HepG2 (cell line): ENCODE data around the gene UBTF. TPM values are rescaled to one million over a fixed set of nuclear protein-coding genes. Genes with fewer than 3 reads are reported as not detected.

Experiments
- GABPB1 ChIP-seq: IDR thresholded peaks from 2 replicates; pipeline ENCODE4 v1.6.1; 2016; ENCODE audit warnings: mild to moderate bottlenecking, missing genetic modification reagents, moderate library complexity, missing compliant biosample characterization
- HNF4G ChIP-seq, 2 experiments: sonication (generic) in 1 of 2; formaldehyde crosslinking in 1 of 2; IDR thresholded peaks; 2 replicates each; pipeline versions ENCODE4 v1.4.0 to v1.6.1; 2011 to 2020; ENCODE audit warnings: borderline replicate concordance in 2 of 2, low read depth in 2 of 2, mild to moderate bottlenecking in 2 of 2, low read length in 1 of 2, missing genetic modification reagents in 1 of 2, moderate library complexity in 1 of 2
- HOXA3 ChIP-seq: sonication (generic); formaldehyde crosslinking; IDR thresholded peaks from 2 replicates; pipeline ENCODE4 v1.5.0; 2020; ENCODE audit warnings: missing genetic modification reagents
- ZNF234 ChIP-seq: sonication (generic); formaldehyde crosslinking; conservative IDR thresholded peaks from 2 replicates; pipeline ENCODE4 v1.5.1; 2020; ENCODE audit warnings: mild to moderate bottlenecking, missing genetic modification reagents
- polyA plus RNA-seq, 8 experiments: library from polyadenylated mRNA; depleted of rRNA in 3 of 8; stranded (reverse) in 7 of 8; unstranded in 1 of 8; fragments of >200 nt; fragmentation: Illumina TruSeq in 4 of 8; extraction: Trizol in 4 of 8; gene quantifications; 2 replicates each; pipeline versions ENCODE4 v1.2.1 to v1.2.3, GENCODE V29; 2011 to 2016; ENCODE audit warnings: low read depth in 4 of 8, missing spikeins in 1 of 8, mixed read lengths in 1 of 8; ENCODE audit not compliant: insufficient read depth in 1 of 8
- total RNA-seq, 5 experiments: library from RNA; depleted of rRNA; stranded (reverse); fragments of >200 nt; fragmentation: Illumina TruSeq; extraction: Trizol; gene quantifications; 2 replicates each; pipeline ENCODE4 v1.2.3, GENCODE V29; 2016; ENCODE audit warnings: low read depth in 1 of 5
- TF ChIP-seq, protein P1 (sequence below): sonication (generic); formaldehyde crosslinking; IDR thresholded peaks from 2 replicates; pipeline ENCODE4 v1.8.0; 2022; ENCODE audit warnings: mild to moderate bottlenecking, missing genetic modification reagents, moderate library complexity
- TF ChIP-seq, protein P2 (sequence below): sonication (generic); formaldehyde crosslinking; IDR thresholded peaks from 2 replicates; pipeline ENCODE4 v1.4.0; 2020; ENCODE audit warnings: missing genetic modification reagents
- TF ChIP-seq, protein P3 (sequence below): sonication (generic); formaldehyde crosslinking; IDR thresholded peaks from 2 replicates; pipeline ENCODE4 v1.9.0; 2022; ENCODE audit warnings: low read depth, missing genetic modification reagents
- TF ChIP-seq, protein P4 (sequence below): sonication (generic); formaldehyde crosslinking; IDR thresholded peaks from 2 replicates; pipeline ENCODE4 v1.4.0; 2020; ENCODE audit warnings: missing genetic modification reagents, low read depth, mild to moderate bottlenecking, borderline replicate concordance
- TF ChIP-seq, protein P5 (sequence below): sonication (generic); formaldehyde crosslinking; IDR thresholded peaks from 2 replicates; pipeline ENCODE4 v1.5.0; 2020; ENCODE audit warnings: mild to moderate bottlenecking, missing genetic modification reagents, borderline replicate concordance
- TF ChIP-seq, protein P6 (sequence below): sonication (generic); formaldehyde crosslinking; IDR thresholded peaks from 2 replicates; pipeline ENCODE4 v1.5.0; 2020; ENCODE audit warnings: mild to moderate bottlenecking, missing genetic modification reagents

UBTF gene
- total and polyA plus RNA-seq, 2 of the 13 experiments (the other 11 are each of a cell fraction or from before 2014, with no cell fraction given), result 15.2 to 60.9 TPM

DNA sequence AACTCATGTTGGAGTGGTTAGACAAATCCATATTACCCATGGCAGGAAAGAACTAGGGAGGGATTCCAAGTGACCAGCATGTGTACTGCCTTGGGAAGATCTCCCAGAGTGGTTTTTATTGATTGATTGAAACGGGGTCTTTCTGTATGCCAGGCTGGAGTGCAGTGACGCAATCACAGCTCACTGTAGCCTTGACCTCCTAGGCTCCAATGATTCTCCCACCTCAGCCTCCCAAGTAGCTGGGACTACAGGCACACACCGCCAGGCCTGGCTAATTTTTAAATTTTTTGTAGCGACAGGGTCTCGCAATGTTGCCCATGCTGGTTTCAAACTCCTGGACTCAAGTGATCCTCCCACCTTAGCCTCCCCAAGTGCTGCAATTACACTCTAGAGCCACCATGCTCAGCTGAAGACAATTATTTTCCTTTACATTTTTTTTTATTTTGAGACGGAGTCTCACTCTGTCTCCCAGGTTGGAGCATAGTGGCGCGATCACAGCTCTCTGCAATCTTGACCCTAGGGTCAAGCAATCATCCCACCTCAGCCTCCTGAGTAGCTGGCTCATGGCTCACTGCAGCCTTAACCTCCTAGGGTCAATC lies 35.2 kb downstream of the UBTF start (continued):
- TF ChIP-seq, protein P1, sequence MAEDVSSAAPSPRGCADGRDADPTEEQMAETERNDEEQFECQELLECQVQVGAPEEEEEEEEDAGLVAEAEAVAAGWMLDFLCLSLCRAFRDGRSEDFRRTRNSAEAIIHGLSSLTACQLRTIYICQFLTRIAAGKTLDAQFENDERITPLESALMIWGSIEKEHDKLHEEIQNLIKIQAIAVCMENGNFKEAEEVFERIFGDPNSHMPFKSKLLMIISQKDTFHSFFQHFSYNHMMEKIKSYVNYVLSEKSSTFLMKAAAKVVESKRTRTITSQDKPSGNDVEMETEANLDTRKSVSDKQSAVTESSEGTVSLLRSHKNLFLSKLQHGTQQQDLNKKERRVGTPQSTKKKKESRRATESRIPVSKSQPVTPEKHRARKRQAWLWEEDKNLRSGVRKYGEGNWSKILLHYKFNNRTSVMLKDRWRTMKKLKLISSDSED (CRISPR knock-in tag), result no peak
- TF ChIP-seq HNF4G (IDR thresholded peaks at IDR 0.05; ENCODE audit: borderline replicate concordance, low read depth, low read length) (peak; percentile 18; the same call in 1 of the 2 replicates), HNF4G (CRISPR knock-in tag; IDR thresholded peaks at IDR 0.05; ENCODE audit: borderline replicate concordance, low read depth) (no peak), ZNF234 (CRISPR knock-in tag) (no peak), GABPB1 (CRISPR knock-in tag) (peak; percentile 24; the same call in 1 of the 2 replicates), HOXA3 (CRISPR knock-in tag) (peak; percentile 50; the same call in 1 of the 2 replicates)
- TF ChIP-seq, protein P2, sequence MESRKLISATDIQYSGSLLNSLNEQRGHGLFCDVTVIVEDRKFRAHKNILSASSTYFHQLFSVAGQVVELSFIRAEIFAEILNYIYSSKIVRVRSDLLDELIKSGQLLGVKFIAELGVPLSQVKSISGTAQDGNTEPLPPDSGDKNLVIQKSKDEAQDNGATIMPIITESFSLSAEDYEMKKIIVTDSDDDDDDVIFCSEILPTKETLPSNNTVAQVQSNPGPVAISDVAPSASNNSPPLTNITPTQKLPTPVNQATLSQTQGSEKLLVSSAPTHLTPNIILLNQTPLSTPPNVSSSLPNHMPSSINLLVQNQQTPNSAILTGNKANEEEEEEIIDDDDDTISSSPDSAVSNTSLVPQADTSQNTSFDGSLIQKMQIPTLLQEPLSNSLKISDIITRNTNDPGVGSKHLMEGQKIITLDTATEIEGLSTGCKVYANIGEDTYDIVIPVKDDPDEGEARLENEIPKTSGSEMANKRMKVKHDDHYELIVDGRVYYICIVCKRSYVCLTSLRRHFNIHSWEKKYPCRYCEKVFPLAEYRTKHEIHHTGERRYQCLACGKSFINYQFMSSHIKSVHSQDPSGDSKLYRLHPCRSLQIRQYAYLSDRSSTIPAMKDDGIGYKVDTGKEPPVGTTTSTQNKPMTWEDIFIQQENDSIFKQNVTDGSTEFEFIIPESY, result peak; percentile 80
- TF ChIP-seq, protein P3, sequence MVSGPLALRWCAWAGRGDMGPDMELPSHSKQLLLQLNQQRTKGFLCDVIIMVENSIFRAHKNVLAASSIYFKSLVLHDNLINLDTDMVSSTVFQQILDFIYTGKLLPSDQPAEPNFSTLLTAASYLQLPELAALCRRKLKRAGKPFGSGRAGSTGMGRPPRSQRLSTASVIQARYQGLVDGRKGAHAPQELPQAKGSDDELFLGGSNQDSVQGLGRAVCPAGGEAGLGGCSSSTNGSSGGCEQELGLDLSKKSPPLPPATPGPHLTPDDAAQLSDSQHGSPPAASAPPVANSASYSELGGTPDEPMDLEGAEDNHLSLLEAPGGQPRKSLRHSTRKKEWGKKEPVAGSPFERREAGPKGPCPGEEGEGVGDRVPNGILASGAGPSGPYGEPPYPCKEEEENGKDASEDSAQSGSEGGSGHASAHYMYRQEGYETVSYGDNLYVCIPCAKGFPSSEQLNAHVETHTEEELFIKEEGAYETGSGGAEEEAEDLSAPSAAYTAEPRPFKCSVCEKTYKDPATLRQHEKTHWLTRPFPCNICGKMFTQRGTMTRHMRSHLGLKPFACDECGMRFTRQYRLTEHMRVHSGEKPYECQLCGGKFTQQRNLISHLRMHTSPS (CRISPR knock-in tag), result peak; percentile 53; the same call in 1 of the 2 replicates
- TF ChIP-seq, protein P4, sequence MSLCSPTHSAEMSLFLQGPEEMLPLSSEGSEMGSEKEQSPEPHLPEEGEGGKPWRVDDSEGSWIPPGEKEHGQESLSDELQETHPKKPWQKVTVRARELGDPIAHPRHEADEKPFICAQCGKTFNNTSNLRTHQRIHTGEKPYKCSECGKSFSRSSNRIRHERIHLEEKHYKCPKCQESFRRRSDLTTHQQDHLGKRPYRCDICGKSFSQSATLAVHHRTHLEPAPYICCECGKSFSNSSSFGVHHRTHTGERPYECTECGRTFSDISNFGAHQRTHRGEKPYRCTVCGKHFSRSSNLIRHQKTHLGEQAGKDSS (CRISPR knock-in tag), result no peak
- TF ChIP-seq, protein P5, sequence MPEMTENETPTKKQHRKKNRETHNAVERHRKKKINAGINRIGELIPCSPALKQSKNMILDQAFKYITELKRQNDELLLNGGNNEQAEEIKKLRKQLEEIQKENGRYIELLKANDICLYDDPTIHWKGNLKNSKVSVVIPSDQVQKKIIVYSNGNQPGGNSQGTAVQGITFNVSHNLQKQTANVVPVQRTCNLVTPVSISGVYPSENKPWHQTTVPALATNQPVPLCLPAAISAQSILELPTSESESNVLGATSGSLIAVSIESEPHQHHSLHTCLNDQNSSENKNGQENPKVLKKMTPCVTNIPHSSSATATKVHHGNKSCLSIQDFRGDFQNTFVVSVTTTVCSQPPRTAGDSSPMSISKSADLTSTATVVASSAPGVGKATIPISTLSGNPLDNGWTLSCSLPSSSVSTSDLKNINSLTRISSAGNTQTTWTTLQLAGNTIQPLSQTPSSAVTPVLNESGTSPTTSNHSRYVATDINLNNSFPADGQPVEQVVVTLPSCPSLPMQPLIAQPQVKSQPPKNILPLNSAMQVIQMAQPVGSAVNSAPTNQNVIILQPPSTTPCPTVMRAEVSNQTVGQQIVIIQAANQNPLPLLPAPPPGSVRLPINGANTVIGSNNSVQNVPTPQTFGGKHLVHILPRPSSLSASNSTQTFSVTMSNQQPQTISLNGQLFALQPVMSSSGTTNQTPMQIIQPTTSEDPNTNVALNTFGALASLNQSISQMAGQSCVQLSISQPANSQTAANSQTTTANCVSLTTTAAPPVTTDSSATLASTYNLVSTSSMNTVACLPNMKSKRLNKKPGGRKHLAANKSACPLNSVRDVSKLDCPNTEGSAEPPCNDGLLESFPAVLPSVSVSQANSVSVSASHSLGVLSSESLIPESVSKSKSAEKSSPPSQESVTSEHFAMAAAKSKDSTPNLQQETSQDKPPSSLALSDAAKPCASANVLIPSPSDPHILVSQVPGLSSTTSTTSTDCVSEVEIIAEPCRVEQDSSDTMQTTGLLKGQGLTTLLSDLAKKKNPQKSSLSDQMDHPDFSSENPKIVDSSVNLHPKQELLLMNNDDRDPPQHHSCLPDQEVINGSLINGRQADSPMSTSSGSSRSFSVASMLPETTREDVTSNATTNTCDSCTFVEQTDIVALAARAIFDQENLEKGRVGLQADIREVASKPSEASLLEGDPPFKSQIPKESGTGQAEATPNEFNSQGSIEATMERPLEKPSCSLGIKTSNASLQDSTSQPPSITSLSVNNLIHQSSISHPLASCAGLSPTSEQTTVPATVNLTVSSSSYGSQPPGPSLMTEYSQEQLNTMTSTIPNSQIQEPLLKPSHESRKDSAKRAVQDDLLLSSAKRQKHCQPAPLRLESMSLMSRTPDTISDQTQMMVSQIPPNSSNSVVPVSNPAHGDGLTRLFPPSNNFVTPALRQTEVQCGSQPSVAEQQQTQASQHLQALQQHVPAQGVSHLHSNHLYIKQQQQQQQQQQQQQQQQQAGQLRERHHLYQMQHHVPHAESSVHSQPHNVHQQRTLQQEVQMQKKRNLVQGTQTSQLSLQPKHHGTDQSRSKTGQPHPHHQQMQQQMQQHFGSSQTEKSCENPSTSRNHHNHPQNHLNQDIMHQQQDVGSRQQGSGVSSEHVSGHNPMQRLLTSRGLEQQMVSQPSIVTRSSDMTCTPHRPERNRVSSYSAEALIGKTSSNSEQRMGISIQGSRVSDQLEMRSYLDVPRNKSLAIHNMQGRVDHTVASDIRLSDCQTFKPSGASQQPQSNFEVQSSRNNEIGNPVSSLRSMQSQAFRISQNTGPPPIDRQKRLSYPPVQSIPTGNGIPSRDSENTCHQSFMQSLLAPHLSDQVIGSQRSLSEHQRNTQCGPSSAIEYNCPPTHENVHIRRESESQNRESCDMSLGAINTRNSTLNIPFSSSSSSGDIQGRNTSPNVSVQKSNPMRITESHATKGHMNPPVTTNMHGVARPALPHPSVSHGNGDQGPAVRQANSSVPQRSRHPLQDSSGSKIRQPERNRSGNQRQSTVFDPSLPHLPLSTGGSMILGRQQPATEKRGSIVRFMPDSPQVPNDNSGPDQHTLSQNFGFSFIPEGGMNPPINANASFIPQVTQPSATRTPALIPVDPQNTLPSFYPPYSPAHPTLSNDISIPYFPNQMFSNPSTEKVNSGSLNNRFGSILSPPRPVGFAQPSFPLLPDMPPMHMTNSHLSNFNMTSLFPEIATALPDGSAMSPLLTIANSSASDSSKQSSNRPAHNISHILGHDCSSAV (CRISPR knock-in tag), result no peak
- TF ChIP-seq, protein P6, sequence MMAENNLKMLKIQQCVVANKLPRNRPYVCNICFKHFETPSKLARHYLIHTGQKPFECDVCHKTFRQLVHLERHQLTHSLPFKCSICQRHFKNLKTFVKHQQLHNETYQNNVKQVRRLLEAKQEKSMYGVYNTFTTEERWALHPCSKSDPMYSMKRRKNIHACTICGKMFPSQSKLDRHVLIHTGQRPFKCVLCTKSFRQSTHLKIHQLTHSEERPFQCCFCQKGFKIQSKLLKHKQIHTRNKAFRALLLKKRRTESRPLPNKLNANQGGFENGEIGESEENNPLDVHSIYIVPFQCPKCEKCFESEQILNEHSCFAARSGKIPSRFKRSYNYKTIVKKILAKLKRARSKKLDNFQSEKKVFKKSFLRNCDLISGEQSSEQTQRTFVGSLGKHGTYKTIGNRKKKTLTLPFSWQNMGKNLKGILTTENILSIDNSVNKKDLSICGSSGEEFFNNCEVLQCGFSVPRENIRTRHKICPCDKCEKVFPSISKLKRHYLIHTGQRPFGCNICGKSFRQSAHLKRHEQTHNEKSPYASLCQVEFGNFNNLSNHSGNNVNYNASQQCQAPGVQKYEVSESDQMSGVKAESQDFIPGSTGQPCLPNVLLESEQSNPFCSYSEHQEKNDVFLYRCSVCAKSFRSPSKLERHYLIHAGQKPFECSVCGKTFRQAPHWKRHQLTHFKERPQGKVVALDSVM, result peak; percentile 88
